HCT116 (cell line): ENCODE data around the gene SCP2.

Source experiments
- CEBPB ChIP-seq: IDR thresholded peaks from 2 replicates; pipeline ENCODE4 v1.6.1; 2012; ENCODE audit warnings: low read depth
- EZH2phosphoT487 ChIP-seq: fragments of 200-600 bp; IDR thresholded peaks from 2 replicates; pipeline ENCODE4 v1.6.1; 2018; ENCODE audit warnings: antibody characterized with exemption, borderline replicate concordance
- FOSL1 ChIP-seq: IDR thresholded peaks from 2 replicates; pipeline ENCODE4 v1.6.1; 2012; ENCODE audit warnings: low read depth
- JUND ChIP-seq: IDR thresholded peaks from 2 replicates; pipeline ENCODE4 v1.6.1; 2012
- MAX ChIP-seq: IDR thresholded peaks from 2 replicates; pipeline ENCODE4 v1.6.1; 2012
- POLR2A ChIP-seq: IDR thresholded peaks from 2 replicates; pipeline ENCODE4 v1.7.0; 2011; ENCODE audit warnings: borderline replicate concordance; ENCODE audit not compliant: insufficient read depth, insufficient read length; ENCODE audit errors: extremely low read depth
- POLR2AphosphoS5 ChIP-seq: IDR thresholded peaks from 2 replicates; pipeline ENCODE4 v1.6.1; 2011; ENCODE audit warnings: mild to moderate bottlenecking, low read depth, low read length, moderate library complexity
- RAD21 ChIP-seq: IDR thresholded peaks from 2 replicates; pipeline ENCODE4 v1.6.1; 2012; ENCODE audit warnings: low read depth, mild to moderate bottlenecking
- SP1 ChIP-seq: IDR thresholded peaks from 2 replicates; pipeline ENCODE4 v1.6.1; 2012; ENCODE audit warnings: low read depth
- ZBTB33 ChIP-seq: IDR thresholded peaks from 2 replicates; pipeline ENCODE4 v1.6.1; 2011; ENCODE audit warnings: mild to moderate bottlenecking, low read length, moderate library complexity; ENCODE audit not compliant: insufficient replicate concordance; ENCODE audit errors: extremely low read depth
- ZNF274 ChIP-seq: fragments of 200-500 bp; sonication (Bioruptor generic); IDR thresholded peaks from 2 replicates; pipeline ENCODE4 v1.6.1; 2014; ENCODE audit warnings: mild to moderate bottlenecking, low read depth, low read length, inconsistent platforms
- TF ChIP-seq, protein P1 (sequence below), 3 experiments: fragments of 200-600 bp in 1 of 3; sonication (generic) in 1 of 3; IDR thresholded peaks in 2 of 3; conservative IDR thresholded peaks in 1 of 3; 2 replicates each; pipeline ENCODE4 v1.5.1; 2012 to 2017; ENCODE audit warnings: low read depth in 2 of 3, low read length in 2 of 3, antibody characterized with exemption in 1 of 3, borderline replicate concordance in 1 of 3, control low read depth in 1 of 3, mild to moderate bottlenecking in 1 of 3, mixed read lengths in 1 of 3, mixed run types in 1 of 3, moderate library complexity in 1 of 3; ENCODE audit not compliant: insufficient read depth in 1 of 3

DNA sequence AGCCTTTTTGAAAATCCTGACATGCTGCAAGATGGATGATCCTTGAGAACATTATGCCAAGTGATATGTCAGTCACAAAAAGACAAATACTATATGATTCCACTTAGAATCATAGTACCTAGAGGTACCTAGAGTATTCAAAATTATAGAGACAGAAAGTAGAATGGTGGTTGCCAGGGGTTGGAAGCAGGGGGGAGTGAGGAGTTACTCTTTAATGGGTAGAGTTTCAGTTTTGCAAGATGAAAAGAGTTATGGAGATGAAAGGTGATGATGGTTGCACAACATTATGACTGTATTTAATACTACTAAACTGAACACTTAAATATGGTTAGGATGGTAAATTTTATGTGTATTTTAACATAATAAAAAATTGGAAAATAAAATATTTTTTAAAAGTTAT, 97.0 kb downstream of the SCP2 start:
- no peak for TF ChIP-seq MAX
- TF ChIP-seq, protein P1, sequence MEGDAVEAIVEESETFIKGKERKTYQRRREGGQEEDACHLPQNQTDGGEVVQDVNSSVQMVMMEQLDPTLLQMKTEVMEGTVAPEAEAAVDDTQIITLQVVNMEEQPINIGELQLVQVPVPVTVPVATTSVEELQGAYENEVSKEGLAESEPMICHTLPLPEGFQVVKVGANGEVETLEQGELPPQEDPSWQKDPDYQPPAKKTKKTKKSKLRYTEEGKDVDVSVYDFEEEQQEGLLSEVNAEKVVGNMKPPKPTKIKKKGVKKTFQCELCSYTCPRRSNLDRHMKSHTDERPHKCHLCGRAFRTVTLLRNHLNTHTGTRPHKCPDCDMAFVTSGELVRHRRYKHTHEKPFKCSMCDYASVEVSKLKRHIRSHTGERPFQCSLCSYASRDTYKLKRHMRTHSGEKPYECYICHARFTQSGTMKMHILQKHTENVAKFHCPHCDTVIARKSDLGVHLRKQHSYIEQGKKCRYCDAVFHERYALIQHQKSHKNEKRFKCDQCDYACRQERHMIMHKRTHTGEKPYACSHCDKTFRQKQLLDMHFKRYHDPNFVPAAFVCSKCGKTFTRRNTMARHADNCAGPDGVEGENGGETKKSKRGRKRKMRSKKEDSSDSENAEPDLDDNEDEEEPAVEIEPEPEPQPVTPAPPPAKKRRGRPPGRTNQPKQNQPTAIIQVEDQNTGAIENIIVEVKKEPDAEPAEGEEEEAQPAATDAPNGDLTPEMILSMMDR (IDR thresholded peaks at IDR 0.05 in 2 of 3, conservative IDR thresholded peaks at IDR 0.05 in 1 of 3; ENCODE audit: borderline replicate concordance in 1 of 3, insufficient read depth in 1 of 3, low read depth in 2 of 3, low read length in 2 of 3): no peak
- TF ChIP-seq ZNF274: no peak
- no peak for TF ChIP-seq SP1
- TF ChIP-seq RAD21: no peak
- TF ChIP-seq ZBTB33: no peak
- no peak for TF ChIP-seq FOSL1
- TF ChIP-seq JUND: no peak
- no peak for TF ChIP-seq CEBPB
- no peak for TF ChIP-seq EZH2phosphoT487
- no peak for TF ChIP-seq POLR2A
- TF ChIP-seq POLR2AphosphoS5: no peak
